Uterus (tissue), 2 donors: ENCODE results near the gene USP34.

Source experiments
- CTCF ChIP-seq, 4 experiments: fragments of 200-600 bp in 2 of 4; fragments of 450-650 bp in 2 of 4; sonication (generic) in 2 of 4; IDR thresholded peaks; one replicate each; pipeline ENCODE4 v1.5.1; 2016 to 2019; ENCODE audit warnings: antibody characterized with exemption in 4 of 4, mild to moderate bottlenecking in 2 of 4, moderate library complexity in 1 of 4
- POLR2A ChIP-seq, 2 donors: fragments of 450-650 bp; IDR thresholded peaks; one replicate each; pipeline ENCODE4 v1.6.1; 2016; ENCODE audit warnings: antibody characterized with exemption in 2 of 2, mild to moderate bottlenecking in 1 of 2, moderate library complexity in 1 of 2

GRCh38 chr2:61335187-61335586, 135.7 kb downstream of the USP34 start:
- TF ChIP-seq POLR2A (IDR thresholded peaks at IDR 0.05): no peak
- no peak for TF ChIP-seq CTCF (IDR thresholded peaks at IDR 0.05)
